Measurements from ENCODE around the gene JKAMP. TPM values are rescaled to one million over a fixed set of nuclear protein-coding genes. Genes with fewer than 3 reads are reported as not detected.

Gene JKAMP
- total and polyA plus RNA-seq, 12 donors: 19.6 to 31.9 (median 26.4) TPM

GRCh38 chr14:59534361-59534987 is 50.2 kb downstream of the JKAMP start:
- Histone ChIP-seq H3K4me1 (no peaks in the 10 kb centered on the region), H3K4me3 (no peak overlapping the region), H3K9me3 (no peaks in the 10 kb centered on the region), H3K27me3 (peaks cover 0 to 9% (median 0%) of the 10 kb centered on the region in 7 donors), H3K27ac (no peak overlapping the region), H3K36me3 (no peaks in the 10 kb centered on the region)
- no peak for TF ChIP-seq CTCF (IDR thresholded peaks at IDR 0.05)
- peak in 1 of 8 donors; percentile 79 for ATAC-seq
- WGBS, 2 donors: 49 to 53% methylated on average over 7 of the region's 7 CpGs
- intact Hi-C loops (cut with DNase I): no loop called here
- DNase-seq: no peak

DNA sequence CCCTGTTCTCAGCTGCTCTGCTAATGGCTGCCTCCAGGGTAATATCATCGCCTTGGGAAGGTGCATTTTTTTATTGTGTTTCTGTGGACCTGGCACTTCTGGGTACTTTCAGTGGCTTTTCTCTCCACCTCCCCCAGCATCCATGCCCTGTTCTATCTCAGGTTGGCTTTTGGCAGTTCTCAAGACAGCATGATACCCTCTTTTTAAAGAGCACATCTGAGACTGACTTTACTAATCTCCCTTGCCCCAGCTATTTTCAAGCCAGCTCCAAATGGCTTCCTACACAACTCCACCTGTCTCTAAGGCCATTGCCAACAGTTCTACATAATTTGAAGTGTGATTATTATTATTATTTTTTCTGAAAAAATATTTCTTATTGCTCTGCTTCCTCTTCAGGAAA is 53.2 kb downstream of the JKAMP start:
- Histone ChIP-seq H3K9me3 (no peaks in the 10 kb centered on the region), H3K36me3 (no peaks in the 10 kb centered on the region), H3K27ac (no peak overlapping the region), H3K4me3 (no peak overlapping the region), H3K27me3 (peaks cover 0 to 7% (median 0%) of the 10 kb centered on the region in 7 donors), H3K4me1 (no peaks in the 10 kb centered on the region)
- ATAC-seq (no peak), DNase-seq (no peak)
- no peak for TF ChIP-seq CTCF (IDR thresholded peaks at IDR 0.05)
- intact Hi-C loops (cut with DNase I): no loop called here
- 74 to 87% methylated on average over 1 of the region's 1 CpG for WGBS, 2 donors

DNA sequence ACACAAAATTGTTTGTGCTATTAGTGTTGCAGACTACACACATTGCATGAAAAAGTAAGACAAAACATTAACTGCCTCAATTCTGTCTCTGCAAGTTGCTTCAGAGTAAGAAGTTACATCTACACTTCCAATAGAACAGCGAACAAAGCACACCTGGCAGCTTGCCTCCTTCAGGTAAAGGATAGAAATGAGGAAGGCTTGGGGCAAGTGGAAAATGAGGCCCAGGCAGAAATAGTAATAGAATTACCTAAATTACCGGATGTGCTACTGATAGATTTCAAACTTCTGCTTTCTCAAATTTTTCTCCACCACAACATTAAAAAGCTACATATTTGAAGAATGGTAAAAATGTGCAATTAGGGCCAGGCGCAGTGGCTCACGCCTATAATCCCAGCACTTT is 54.6 kb downstream of the JKAMP start:
- intact Hi-C loops (cut with DNase I): no loop called here
- Histone ChIP-seq H3K4me3 (no peak overlapping the region), H3K27ac (no peak overlapping the region), H3K9me3 (no peaks in the 10 kb centered on the region), H3K36me3 (no peaks in the 10 kb centered on the region), H3K4me1 (no peaks in the 10 kb centered on the region), H3K27me3 (peaks cover 0 to 13% (median 3%) of the 10 kb centered on the region in 7 donors)
- no peak for TF ChIP-seq CTCF (IDR thresholded peaks at IDR 0.05)
- ATAC-seq (no peak), DNase-seq (no peak)
- 90 to 91% methylated on average over 4 of the region's 4 CpGs for WGBS, 2 donors

DNA sequence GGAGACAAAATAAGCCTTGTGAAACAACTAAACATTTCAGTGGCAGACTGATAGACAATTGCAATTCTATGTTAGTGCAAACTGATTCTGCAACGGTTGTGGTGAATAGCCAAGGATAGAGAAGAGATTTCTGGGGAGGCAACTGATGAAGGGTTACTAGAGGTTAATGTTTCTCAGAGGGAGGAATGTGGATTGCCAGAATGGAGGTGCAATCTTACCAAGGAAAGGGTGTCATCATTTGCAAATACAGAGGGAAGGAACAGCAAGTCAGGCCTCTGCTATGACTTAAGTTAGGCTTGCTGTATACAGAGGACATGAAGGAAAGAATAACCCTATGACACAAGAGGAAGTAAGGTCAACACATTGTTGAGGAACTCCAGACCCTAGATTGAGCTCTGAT is 56.5 kb downstream of the JKAMP start:
- WGBS, 2 donors: 29 to 30% methylated on average over 1 of the region's 1 CpG
- H3K4me3 ChIP-seq: no peak overlapping the region
- H3K27me3 ChIP-seq: peaks cover 0 to 22% (median 4%) of the 10 kb centered on the region in 7 donors
- no peaks in the 10 kb centered on the region for H3K9me3 ChIP-seq
- TF ChIP-seq CTCF (IDR thresholded peaks at IDR 0.05): no peak
- no peak overlapping the region for H3K27ac ChIP-seq
- ATAC-seq: no peak
- intact Hi-C loops (cut with DNase I): no loop called here
- no peaks in the 10 kb centered on the region for H3K4me1 ChIP-seq
- H3K36me3 ChIP-seq: no peaks in the 10 kb centered on the region
- DNase-seq: no peak
